GM06990 (cell line): Measurements from ENCODE around the gene MIER3.

ENCODE experiments used
- DNase-seq: peaks from one replicate; pipeline ENCODE4 v3.0.0-alpha.2; 2011; ENCODE audit not compliant: insufficient read length; ENCODE audit errors: extremely low read depth
- H3K27me3 ChIP-seq: replicated peaks from 2 replicates; pipeline ENCODE4 v1.6.0; 2011; ENCODE audit warnings: low read length; ENCODE audit not compliant: control insufficient read depth, insufficient read depth
- H3K36me3 ChIP-seq: 2 replicates; pipeline ENCODE4 v1.5.1; 2011; ENCODE audit warnings: low read length; ENCODE audit not compliant: control insufficient read depth, insufficient read depth
- H3K4me3 ChIP-seq: replicated peaks from 2 replicates; pipeline ENCODE4 v1.5.1; 2011; ENCODE audit warnings: low read depth, mild to moderate bottlenecking, control low read depth, low read length
- TF ChIP-seq, protein P1 (sequence below): IDR thresholded peaks from 2 replicates; pipeline ENCODE4 v1.5.1; 2011; ENCODE audit warnings: low read length, control low read depth, mild to moderate bottlenecking, inconsistent platforms; ENCODE audit not compliant: insufficient read depth, poor library complexity, severe bottlenecking

MIER3 gene, protein sequence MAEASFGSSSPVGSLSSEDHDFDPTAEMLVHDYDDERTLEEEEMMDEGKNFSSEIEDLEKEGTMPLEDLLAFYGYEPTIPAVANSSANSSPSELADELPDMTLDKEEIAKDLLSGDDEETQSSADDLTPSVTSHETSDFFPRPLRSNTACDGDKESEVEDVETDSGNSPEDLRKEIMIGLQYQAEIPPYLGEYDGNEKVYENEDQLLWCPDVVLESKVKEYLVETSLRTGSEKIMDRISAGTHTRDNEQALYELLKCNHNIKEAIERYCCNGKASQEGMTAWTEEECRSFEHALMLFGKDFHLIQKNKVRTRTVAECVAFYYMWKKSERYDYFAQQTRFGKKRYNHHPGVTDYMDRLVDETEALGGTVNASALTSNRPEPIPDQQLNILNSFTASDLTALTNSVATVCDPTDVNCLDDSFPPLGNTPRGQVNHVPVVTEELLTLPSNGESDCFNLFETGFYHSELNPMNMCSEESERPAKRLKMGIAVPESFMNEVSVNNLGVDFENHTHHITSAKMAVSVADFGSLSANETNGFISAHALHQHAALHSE

DNA sequence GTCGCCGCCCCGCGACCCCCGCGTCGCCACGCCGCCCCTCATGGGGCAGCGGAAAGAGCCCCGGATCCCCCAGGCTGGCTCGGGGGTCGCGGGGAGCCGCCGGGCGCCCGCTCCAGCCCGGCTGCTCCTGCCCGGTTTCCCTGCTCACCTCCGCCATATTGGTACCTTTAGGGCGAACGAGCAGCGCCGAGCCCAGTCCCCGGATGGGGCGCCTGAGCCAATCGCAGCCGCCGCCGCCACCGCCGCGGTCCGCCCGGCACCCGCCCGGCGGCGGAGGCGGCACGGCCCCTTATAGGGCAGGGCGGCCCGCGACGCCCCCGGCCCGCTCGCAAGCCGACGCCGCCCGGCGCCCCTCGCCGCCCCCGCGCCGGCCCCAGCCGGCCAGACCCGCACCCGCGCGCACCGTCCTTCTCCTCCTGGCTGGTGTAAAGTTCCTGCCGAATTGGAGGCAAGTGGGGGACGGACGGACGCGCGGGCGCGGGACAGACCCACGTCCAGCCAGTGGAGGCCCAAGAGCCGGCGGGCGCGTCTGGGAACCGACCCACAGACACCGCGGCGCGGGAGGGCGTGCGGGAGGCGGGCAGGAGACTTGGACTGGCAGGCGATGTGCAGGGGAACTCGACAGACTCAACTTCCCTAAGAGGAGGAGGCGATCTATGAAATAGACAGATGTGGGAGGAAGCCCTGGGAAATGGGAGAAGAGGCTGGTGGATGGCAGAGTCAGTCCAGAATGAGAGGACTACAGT is at the start of gene MIER3:
TSS of gene MIER3 (minus strand) at position 178 of the 746 bp plus-strand sequence. CDS start at position 157, 21 bp downstream.
- Histone ChIP-seq H3K27me3 (no peaks in the 10 kb centered on the region), H3K4me3 (peak within 1 kb of the TSS; percentile 70), H3K36me3 (no peaks in the 10 kb centered on the region)
- TF ChIP-seq, protein P1, sequence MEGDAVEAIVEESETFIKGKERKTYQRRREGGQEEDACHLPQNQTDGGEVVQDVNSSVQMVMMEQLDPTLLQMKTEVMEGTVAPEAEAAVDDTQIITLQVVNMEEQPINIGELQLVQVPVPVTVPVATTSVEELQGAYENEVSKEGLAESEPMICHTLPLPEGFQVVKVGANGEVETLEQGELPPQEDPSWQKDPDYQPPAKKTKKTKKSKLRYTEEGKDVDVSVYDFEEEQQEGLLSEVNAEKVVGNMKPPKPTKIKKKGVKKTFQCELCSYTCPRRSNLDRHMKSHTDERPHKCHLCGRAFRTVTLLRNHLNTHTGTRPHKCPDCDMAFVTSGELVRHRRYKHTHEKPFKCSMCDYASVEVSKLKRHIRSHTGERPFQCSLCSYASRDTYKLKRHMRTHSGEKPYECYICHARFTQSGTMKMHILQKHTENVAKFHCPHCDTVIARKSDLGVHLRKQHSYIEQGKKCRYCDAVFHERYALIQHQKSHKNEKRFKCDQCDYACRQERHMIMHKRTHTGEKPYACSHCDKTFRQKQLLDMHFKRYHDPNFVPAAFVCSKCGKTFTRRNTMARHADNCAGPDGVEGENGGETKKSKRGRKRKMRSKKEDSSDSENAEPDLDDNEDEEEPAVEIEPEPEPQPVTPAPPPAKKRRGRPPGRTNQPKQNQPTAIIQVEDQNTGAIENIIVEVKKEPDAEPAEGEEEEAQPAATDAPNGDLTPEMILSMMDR, result no peak
- DNase-seq, result peak; percentile 83

DNA sequence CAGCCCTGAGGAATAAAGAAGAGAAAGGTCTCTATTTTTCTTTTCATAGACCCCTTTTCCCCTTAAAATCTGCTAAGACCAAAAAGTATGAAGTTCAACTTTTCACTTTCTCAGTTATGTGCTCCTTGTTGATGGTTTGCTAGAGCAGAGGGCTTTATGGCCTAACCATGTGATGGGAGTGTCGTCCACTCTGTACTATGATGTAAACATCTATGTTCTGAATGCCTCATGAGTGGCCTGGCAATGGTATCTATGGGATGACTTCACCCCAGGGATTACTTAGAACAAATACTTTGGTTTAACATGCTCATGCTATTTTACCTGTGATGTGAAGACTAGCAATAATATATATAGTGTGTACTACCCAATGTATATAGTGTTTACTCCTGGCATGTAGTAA is 43.7 kb upstream of the MIER3 start:
- TF ChIP-seq, protein P1, result no peak
- no peak overlapping the region for H3K4me3 ChIP-seq
- H3K36me3 ChIP-seq, result no peaks in the 10 kb centered on the region
- H3K27me3 ChIP-seq, result no peaks in the 10 kb centered on the region; the same call in 1 of the 2 replicates
- no peak for DNase-seq

DNA sequence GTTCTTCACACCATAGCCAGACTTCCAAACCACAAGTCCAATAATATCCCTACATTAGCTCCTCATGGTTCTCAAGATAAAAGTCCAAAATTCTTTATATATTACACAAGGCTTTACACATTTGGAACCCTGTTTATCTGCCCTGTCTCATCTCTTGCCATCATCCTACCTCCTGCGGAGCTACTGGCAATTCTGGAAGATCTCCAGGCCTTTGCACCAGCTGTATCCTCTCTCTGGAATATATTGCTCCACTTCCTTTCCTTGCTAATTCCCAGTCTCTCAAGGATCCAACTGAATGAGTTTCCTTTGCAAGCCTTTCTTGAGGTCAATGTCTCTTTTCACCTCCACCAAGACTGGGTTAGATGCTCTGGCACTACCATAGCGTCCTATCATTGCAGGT is 41.3 kb upstream of the MIER3 start:
- DNase-seq, result no peak
- Histone ChIP-seq H3K4me3 (no peak overlapping the region), H3K36me3 (no peaks in the 10 kb centered on the region), H3K27me3 (no peaks in the 10 kb centered on the region; the same call in 1 of the 2 replicates)
- TF ChIP-seq, protein P1, result no peak

DNA sequence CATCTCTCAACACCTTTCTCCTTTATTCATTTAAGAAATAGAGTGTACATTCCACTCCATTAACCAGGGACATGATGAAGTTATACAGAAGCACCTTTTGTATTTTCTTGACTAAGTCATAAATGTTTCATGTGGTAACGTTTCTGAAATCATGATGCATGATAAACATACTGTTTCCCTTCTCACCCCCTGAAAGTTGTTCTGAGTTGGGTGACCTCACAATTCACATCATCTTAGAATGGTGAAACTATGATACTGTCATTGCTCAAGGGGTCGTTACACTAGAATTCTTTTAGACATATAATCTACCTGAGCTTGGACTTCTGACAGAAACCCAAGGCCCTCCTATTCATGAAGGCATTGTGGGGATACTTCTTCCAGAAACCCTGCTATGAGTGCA is 37.8 kb upstream of the MIER3 start:
- Histone ChIP-seq H3K4me3 (no peak overlapping the region), H3K36me3 (no peaks in the 10 kb centered on the region), H3K27me3 (no peaks in the 10 kb centered on the region)
- no peak for DNase-seq
- TF ChIP-seq, protein P1, result no peak

DNA sequence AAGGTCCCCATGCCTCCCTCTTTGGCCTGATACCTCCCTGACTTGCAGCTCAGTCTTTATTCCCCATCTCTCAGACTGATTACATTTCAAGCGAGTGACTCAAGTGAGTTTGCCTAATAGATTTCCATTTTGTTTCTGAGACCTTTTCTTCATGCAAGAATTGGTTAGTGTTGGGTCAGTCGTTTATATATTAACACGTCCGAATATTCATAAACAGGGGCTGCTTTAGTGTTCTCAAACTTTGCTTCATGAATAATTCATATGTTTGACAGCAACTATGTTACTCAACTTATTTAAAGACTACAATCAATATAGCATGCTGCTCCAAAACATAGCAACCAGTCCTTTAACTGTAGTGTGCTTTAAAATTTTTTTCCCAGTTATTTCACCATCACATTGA is 36.6 kb upstream of the MIER3 start:
- TF ChIP-seq, protein P1, result no peak
- H3K4me3 ChIP-seq, result no peak overlapping the region
- no peaks in the 10 kb centered on the region for H3K27me3 ChIP-seq
- no peaks in the 10 kb centered on the region for H3K36me3 ChIP-seq
- no peak for DNase-seq
